ENCODE measurements around the gene MED16.

Gene MED16

GRCh38 chr19:931860-932647, 39.1 kb upstream of the MED16 start:
- H3K4me1 ChIP-seq, result peaks cover 54 to 86% (median 66%) of the 10 kb centered on the region in 10 experiments
- H3K9me3 ChIP-seq (replicated peaks in 1 of 11), result peaks cover 0 to 5% (median 2%) of the 10 kb centered on the region in 11 experiments; a peak in 12 of 22 replicates
- peak overlapping the region in 10 of 11 experiments; percentile 32 to 68 (median 56); a peak in 19 of 22 replicates for H3K27ac ChIP-seq
- H3K4me3 ChIP-seq, result peak overlapping the region in 9 of 10 experiments; percentile 28 to 59 (median 37); a peak in 13 of 20 replicates
- peak overlapping the region; percentile 80 to 99 (median 94) for H3K4me2 ChIP-seq
- peaks cover 66 to 89% (median 83%) of the 10 kb centered on the region in 11 experiments for H4K20me1 ChIP-seq
- H3K9ac ChIP-seq, result peak overlapping the region; percentile 48 to 68 (median 59); a peak in 20 of 22 replicates
- peaks cover 38 to 86% (median 61%) of the 10 kb centered on the region in 11 experiments for H3K36me3 ChIP-seq
- TF ChIP-seq Cebpa-rat (IDR thresholded peaks at IDR 0.05), result no peak
- H3K27me3 ChIP-seq, result no peaks in the 10 kb centered on the region

- Histone ChIP-seq H3K27ac (no peak overlapping the region), H3K36me3 (peaks cover 18 to 65% (median 43%) of the 10 kb centered on the region in 11 experiments; a peak in 21 of 22 replicates), H3K4me2 (peak overlapping the region in 3 of 11 experiments; percentile 15 to 45 (median 42); a peak in 6 of 22 replicates), H3K27me3 (no peaks in the 10 kb centered on the region), H3K9ac (no peak overlapping the region), H4K20me1 (peaks cover 45 to 67% (median 61%) of the 10 kb centered on the region in 11 experiments; a peak in 21 of 22 replicates), H3K4me1 (peaks cover 50 to 65% (median 55%) of the 10 kb centered on the region in 10 experiments), H3K4me3 (no peak overlapping the region), H3K9me3 (replicated peaks in 1 of 11) (no peaks in the 10 kb centered on the region)
- no peak for TF ChIP-seq Cebpa-rat (IDR thresholded peaks at IDR 0.05)
Observed at GRCh38 chr19:929891-930258, 36.9 kb upstream of the MED16 start.

DNA sequence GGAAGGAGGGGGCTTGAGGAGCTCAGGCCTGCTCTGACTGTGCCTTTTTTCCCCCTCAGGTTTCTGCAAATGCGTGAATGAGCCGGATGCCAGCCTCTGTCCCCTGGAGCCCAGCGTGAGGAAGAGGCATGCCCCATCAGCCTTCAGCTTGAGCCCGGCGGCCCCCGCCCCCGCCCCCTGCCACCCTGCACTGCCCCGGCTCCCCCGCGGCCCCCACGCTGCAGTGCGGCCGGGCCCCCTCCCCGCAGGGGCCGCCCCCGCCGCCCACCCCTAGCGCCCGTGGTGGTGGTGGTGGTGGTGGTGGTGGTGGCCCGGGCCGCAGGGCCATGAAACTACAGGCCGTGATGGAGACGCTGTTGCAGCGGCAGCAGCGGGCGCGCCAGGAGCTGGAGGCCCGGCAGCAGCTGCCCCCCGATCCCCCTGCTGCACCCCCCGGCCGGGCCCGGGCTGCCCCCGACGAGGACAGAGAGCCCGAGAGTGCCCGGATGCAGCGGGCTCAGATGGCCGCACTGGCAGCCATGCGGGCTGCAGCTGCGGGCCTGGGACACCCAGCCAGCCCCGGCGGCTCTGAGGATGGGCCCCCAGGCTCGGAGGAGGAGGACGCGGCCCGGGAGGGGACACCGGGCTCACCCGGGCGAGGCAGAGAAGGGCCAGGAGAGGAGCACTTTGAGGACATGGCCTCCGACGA, 36.4 kb upstream of the MED16 start:
- H3K27me3 ChIP-seq, result no peaks in the 10 kb centered on the region
- H3K9ac ChIP-seq, result peak overlapping the region in 3 of 11 experiments; percentile 92 to 99 (median 93); a peak in 2 of 22 replicates
- no peak for TF ChIP-seq Cebpa-rat (IDR thresholded peaks at IDR 0.05)
- H4K20me1 ChIP-seq, result peaks cover 39 to 62% (median 56%) of the 10 kb centered on the region in 11 experiments; a peak in 21 of 22 replicates
- peak overlapping the region in 10 of 11 experiments; percentile 89 to 97 (median 92); a peak in 14 of 22 replicates for H3K4me2 ChIP-seq
- peaks cover 13 to 59% (median 42%) of the 10 kb centered on the region in 11 experiments; a peak in 20 of 22 replicates for H3K36me3 ChIP-seq
- H3K4me1 ChIP-seq, result peaks cover 50 to 64% (median 55%) of the 10 kb centered on the region in 10 experiments
- H3K9me3 ChIP-seq (replicated peaks in 1 of 11), result no peaks in the 10 kb centered on the region
- H3K4me3 ChIP-seq, result 0 out of 20 replicates have a peak overlapping the region, but pooled peaks of 1 of the 10 experiments have one; percentile 91
- peak overlapping the region in 1 of 11 experiments; percentile 18; a peak in 1 of 22 replicates for H3K27ac ChIP-seq

- Histone ChIP-seq H4K20me1 (peaks cover 32 to 55% (median 49%) of the 10 kb centered on the region in 11 experiments; a peak in 21 of 22 replicates), H3K4me1 (peaks cover 50 to 64% (median 55%) of the 10 kb centered on the region in 10 experiments), H3K36me3 (peaks cover 13 to 52% (median 35%) of the 10 kb centered on the region in 11 experiments; a peak in 20 of 22 replicates), H3K9me3 (replicated peaks in 1 of 11) (no peaks in the 10 kb centered on the region), H3K9ac (peak overlapping the region in 9 of 11 experiments; percentile 92 to 99 (median 96); a peak in 12 of 22 replicates), H3K27ac (peak overlapping the region in 8 of 11 experiments; percentile 91 to 98 (median 96); a peak in 14 of 22 replicates), H3K27me3 (0 out of 22 replicates have a peak, but pooled peaks cover 0 to 3% (median 0%) of the 10 kb centered on the region in 11 experiments), H3K4me2 (peak overlapping the region; percentile 89 to 97 (median 94); a peak in 21 of 22 replicates), H3K4me3 (peak overlapping the region in 5 of 10 experiments; percentile 89 to 100 (median 100); a peak in 6 of 20 replicates)
- TF ChIP-seq Cebpa-rat (IDR thresholded peaks at IDR 0.05), result peak in 2 of 11 experiments; percentile 17 to 42; a peak in 2 of 22 replicates
Observed at GRCh38 chr19:928471-929202, 35.6 kb upstream of the MED16 start.

DNA sequence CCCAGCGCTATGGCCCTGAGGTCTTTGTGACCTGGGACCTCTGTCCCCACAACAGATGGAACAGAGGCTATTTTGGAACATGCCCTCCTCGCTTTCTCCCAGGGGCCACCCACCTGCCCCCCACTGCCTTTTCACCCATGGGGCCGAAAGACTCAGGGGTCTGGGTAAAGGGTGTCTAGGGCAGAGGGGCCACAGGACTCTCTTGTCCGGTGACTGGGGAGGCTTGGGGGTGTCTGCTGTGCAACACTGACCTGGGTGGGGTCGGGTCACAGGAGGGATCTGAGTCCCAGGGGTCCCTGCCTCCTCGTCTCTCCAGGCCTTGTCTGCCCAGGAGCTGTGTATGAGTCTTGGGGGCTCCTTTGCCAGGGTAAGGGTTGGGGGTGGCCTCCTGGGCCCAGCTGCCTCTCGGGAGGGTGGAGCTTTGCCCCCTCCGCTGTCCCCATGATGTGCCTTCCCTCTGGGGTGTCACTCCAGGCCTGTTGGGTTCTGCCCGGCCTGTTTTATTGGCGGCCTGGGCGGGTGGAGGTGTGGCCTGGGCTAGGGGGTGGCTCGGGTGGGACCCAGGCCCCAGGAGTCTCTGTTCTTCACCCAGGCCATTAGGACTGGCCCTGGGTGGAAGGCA, 34.9 kb upstream of the MED16 start:
- peak overlapping the region; percentile 17 to 100 (median 100); a peak in 16 of 20 replicates for H3K4me3 ChIP-seq
- peaks cover 0 to 5% (median 0%) of the 10 kb centered on the region in 11 experiments; a peak in 3 of 22 replicates for H3K27me3 ChIP-seq
- H3K9me3 ChIP-seq (replicated peaks in 1 of 11), result no peaks in the 10 kb centered on the region
- peak overlapping the region; percentile 91 to 98 (median 96); a peak in 20 of 22 replicates for H3K27ac ChIP-seq
- H3K36me3 ChIP-seq, result peaks cover 13 to 45% (median 30%) of the 10 kb centered on the region in 11 experiments; a peak in 20 of 22 replicates
- H4K20me1 ChIP-seq, result peaks cover 25 to 48% (median 42%) of the 10 kb centered on the region in 11 experiments; a peak in 21 of 22 replicates
- peaks cover 48 to 61% (median 53%) of the 10 kb centered on the region in 10 experiments for H3K4me1 ChIP-seq
- H3K4me2 ChIP-seq, result peak overlapping the region; percentile 89 to 97 (median 94)
- H3K9ac ChIP-seq, result peak overlapping the region; percentile 92 to 99 (median 96); a peak in 20 of 22 replicates
- no peak for TF ChIP-seq Cebpa-rat (IDR thresholded peaks at IDR 0.05)

- Histone ChIP-seq H3K4me2 (peak overlapping the region; percentile 89 to 97 (median 94)), H3K4me3 (peak overlapping the region; percentile 87 to 100 (median 100))
Observed at GRCh38 chr19:927351-927779, 34.4 kb upstream of the MED16 start.

More at GRCh38 chr19:927351-927779, 34.4 kb upstream of the MED16 start:
- TF ChIP-seq Cebpa-rat (IDR thresholded peaks at IDR 0.05), result no peak
- Histone ChIP-seq H3K27me3 (peaks cover 0 to 10% (median 0%) of the 10 kb centered on the region in 11 experiments; a peak in 6 of 22 replicates), H4K20me1 (peaks cover 19 to 42% (median 36%) of the 10 kb centered on the region in 11 experiments; a peak in 21 of 22 replicates), H3K4me1 (peaks cover 42 to 56% (median 48%) of the 10 kb centered on the region in 10 experiments), H3K27ac (peak overlapping the region; percentile 91 to 98 (median 96); a peak in 21 of 22 replicates), H3K36me3 (peaks cover 13 to 40% (median 30%) of the 10 kb centered on the region in 11 experiments; a peak in 20 of 22 replicates), H3K9ac (peak overlapping the region; percentile 92 to 99 (median 96); a peak in 21 of 22 replicates), H3K9me3 (replicated peaks in 1 of 11) (no peaks in the 10 kb centered on the region)
